HG02610 (cell line): ENCODE data around the gene TTBK2.

Experiments used
- ATAC-seq: cut with Tn5 transposase; IDR thresholded peaks from one replicate; pipeline ENCODE4 v1.9.1; 2021; ENCODE audit warnings: mild to moderate bottlenecking, moderate library complexity; ENCODE audit not compliant: unreplicated experiment

Gene TTBK2

GRCh38 chr15:42704492-42704926 lies 216.1 kb downstream of the TTBK2 start:
- ATAC-seq = no peak

GRCh38 chr15:42696626-42697025 lies 224.0 kb downstream of the TTBK2 start:
- ATAC-seq = no peak

GRCh38 chr15:42695527-42696071 lies 225.0 kb downstream of the TTBK2 start:
- no peak for ATAC-seq

- ATAC-seq = no peak
Observed at GRCh38 chr15:42694398-42694797, 226.2 kb downstream of the TTBK2 start.

DNA sequence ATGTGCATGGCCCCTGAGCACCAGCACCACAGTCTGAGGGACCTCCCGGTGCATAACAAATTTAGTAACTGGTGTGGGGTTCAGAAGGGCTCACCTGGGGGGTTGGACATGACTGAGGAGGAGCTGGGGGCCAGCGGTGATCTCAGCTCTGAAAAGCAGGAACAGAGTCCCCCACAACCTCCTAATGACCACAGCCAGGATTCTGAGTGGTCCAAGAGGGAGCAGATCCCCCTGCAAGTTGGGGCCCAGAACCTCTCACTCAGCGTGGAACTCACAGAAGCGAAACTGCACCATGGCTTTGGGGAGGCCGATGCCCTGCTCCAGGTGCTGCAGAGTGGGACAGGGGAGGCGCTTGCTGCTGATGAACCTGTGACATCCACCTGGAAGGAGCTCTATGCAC lies 226.6 kb downstream of the TTBK2 start:
- no peak for ATAC-seq

DNA sequence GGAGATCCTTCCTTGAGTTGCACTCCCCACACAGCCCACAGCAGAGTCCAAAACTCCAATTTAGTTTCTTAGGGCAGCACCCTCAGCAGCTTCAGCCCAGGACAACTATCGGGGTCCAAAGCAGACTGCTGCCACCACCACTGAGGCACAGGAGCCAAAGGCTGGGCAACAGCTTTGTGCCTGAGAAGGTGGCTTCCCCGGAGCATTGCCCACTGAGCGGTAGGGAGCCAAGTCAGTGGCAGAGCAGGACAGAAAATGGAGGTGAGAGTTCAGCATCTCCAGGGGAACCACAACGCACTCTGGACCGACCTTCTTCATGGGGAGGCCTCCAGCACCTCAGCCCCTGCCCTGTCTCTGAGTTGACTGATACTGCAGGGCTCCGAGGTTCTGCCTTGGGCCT lies 227.1 kb downstream of the TTBK2 start:
- no peak for ATAC-seq

DNA sequence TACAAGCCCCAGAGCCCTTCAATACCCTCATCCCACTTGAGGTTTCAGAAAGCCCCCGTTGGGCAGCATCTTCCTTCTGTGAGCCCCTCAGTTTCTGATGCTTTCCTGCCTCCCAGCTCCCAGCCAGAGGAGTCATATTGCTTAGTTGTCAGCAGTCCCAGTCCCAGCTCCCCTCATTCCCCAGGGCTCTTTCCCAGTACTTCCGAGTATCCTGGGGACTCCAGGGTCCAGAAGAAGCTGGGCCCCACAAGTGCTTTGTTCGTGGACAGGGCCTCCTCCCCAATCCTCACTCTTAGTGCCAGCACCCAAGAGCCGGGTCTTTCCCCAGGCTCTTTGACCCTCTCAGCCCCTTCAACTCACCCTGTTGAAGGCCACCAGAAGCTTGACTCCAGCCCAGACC lies 227.6 kb downstream of the TTBK2 start:
- no peak for ATAC-seq

DNA sequence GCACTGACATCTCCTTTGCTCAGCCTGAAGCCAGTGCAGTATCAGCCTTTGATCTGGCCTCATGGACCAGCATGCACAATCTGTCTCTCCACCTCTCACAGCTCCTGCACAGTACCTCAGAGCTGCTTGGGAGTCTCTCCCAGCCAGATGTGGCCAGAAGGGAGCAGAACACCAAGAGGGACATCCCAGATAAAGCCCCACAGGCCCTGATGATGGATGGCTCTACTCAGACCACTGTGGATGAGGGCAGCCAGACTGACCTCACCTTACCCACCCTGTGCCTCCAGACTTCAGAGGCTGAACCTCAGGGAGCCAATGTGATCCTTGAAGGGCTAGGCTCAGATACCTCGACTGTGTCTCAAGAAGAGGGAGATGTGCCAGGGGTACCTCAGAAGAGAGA lies 228.0 kb downstream of the TTBK2 start:
- ATAC-seq = no peak

GRCh38 chr15:42691770-42692169 lies 228.8 kb downstream of the TTBK2 start:
- ATAC-seq = no peak

GRCh38 chr15:42691308-42691707 lies 229.3 kb downstream of the TTBK2 start:
- no peak for ATAC-seq
